Adrenal gland (tissue), 5 donors: ENCODE results near the gene SSBP2.

Source experiments
- POLR2A ChIP-seq, 2 donors: fragments of 450-650 bp; IDR thresholded peaks; one replicate each; pipeline ENCODE4 v1.6.1; 2017; ENCODE audit warnings: antibody characterized with exemption in 2 of 2, mild to moderate bottlenecking in 2 of 2, moderate library complexity in 1 of 2
- TF ChIP-seq, protein P1 (sequence below), 6 experiments: fragments of 450-650 bp in 4 of 6; fragments of 200-600 bp in 2 of 6; sonication (generic) in 1 of 6; IDR thresholded peaks; 1 replicate in 5 of 6; 2 replicates in 1 of 6; pipeline versions ENCODE4 v1.5.1 to v1.8.0; 2016 to 2021; ENCODE audit warnings: antibody characterized with exemption in 6 of 6, mild to moderate bottlenecking in 2 of 6, moderate library complexity in 1 of 6
- donor health status: DM: no; HTN: no; CAD: no.

DNA sequence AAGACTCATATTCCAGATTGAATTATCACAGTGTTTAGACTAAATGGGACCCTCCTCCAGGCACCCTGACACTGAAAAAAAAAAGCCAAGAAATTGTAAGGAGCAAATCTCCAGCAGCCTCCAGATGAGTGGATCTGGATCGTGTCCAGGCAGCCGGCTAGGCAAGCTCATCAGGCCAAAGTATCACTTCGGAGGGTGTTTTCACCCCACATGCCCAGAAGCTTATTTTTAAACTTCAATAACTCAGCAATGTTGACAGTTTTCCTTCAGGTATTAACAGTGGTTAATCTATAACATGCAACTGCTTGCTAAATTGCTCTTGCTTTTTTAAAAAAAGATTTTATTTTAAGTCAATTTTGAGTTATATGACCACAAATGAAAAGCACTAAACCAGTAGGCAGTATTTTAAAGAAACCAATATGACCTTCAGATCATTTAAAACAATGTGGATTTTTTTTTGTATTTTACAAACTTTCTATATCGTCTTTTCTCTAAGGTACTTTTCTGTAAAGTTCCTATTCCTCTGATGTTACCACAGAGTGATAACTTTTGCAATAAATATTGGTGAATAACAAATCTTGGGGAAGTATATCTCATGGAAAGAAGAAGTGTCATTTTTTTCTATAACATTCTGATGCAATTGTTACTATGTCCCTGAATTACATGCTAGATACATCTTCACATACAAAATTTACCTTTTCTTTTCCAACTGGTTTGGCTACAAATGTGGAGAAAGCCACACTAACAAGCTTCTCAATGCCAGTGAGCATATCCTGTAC lies 387.6 kb downstream of the SSBP2 start:
- TF ChIP-seq, protein P1, sequence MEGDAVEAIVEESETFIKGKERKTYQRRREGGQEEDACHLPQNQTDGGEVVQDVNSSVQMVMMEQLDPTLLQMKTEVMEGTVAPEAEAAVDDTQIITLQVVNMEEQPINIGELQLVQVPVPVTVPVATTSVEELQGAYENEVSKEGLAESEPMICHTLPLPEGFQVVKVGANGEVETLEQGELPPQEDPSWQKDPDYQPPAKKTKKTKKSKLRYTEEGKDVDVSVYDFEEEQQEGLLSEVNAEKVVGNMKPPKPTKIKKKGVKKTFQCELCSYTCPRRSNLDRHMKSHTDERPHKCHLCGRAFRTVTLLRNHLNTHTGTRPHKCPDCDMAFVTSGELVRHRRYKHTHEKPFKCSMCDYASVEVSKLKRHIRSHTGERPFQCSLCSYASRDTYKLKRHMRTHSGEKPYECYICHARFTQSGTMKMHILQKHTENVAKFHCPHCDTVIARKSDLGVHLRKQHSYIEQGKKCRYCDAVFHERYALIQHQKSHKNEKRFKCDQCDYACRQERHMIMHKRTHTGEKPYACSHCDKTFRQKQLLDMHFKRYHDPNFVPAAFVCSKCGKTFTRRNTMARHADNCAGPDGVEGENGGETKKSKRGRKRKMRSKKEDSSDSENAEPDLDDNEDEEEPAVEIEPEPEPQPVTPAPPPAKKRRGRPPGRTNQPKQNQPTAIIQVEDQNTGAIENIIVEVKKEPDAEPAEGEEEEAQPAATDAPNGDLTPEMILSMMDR (IDR thresholded peaks at IDR 0.05): no peak
- no peak for TF ChIP-seq POLR2A (IDR thresholded peaks at IDR 0.05)
